PC-3 (cell line): ENCODE data around the gene DYNC1I1. TPM values are rescaled to one million over a fixed set of nuclear protein-coding genes. Genes with fewer than 3 reads are reported as not detected.

Experiments used
- ATAC-seq: fragments of 200-7000 bp; cut with Tn5 transposase; 2 replicates; pipeline ENCODE4 v1.9.1; 2020; ENCODE audit warnings: mild to moderate bottlenecking, moderate library complexity
- BruUV-seq: library from RNA; stranded (reverse); fragments of 400-500 nt; replicated peaks from 2 replicates; lab custom pipeline; 2021; lab: Mats Ljungman, UMichigan
- CTCF ChIA-PET: fragments of 300-600 bp; sonication (Branson Sonifier 250); formaldehyde crosslinking; loops from one replicate; lab custom pipeline; 2022; ENCODE audit warnings: antibody characterized with exemption; lab: Charles Lee
- POLR2A ChIA-PET: fragments of 300-600 bp; sonication (Branson Sonifier 250); formaldehyde crosslinking; loops from one replicate; lab custom pipeline; 2022; ENCODE audit warnings: antibody characterized with exemption; ENCODE audit not compliant: unreplicated experiment; lab: Charles Lee
- DNase-seq: peaks from one replicate; pipeline ENCODE4 v3.0.0-alpha.2; 2015
- H2AFZ ChIP-seq: fragments of 300-600 bp; sonication (generic); 2 replicates; pipeline ENCODE4 v1.6.0; 2016; ENCODE audit warnings: antibody characterized with exemption, low read length
- H3F3A ChIP-seq: fragments of 300-600 bp; sonication (generic); one replicate; pipeline ENCODE4 v1.6.0; 2017; ENCODE audit warnings: antibody characterized with exemption, low read length, control low read depth, mild to moderate bottlenecking; ENCODE audit not compliant: unreplicated experiment
- H3K27ac ChIP-seq: fragments of 300-600 bp; sonication (generic); 2 replicates; pipeline ENCODE4 v1.5.1; 2016; ENCODE audit warnings: mild to moderate bottlenecking, low read length
- H3K27me3 ChIP-seq: fragments of 300-600 bp; sonication (generic); 2 replicates; pipeline ENCODE4 v1.6.1; 2016; ENCODE audit warnings: low read length, mixed read lengths
- H3K36me3 ChIP-seq: fragments of 300-600 bp; sonication (generic); 2 replicates; pipeline ENCODE4 v1.6.1; 2016; ENCODE audit warnings: low read depth, mixed run types, low read length, mixed read lengths
- H3K4me1 ChIP-seq: fragments of 300-600 bp; sonication (generic); 2 replicates; pipeline ENCODE4 v1.5.1; 2016; ENCODE audit warnings: low read length; ENCODE audit not compliant: insufficient read depth
- H3K4me2 ChIP-seq: fragments of 300-600 bp; sonication (generic); 2 replicates; pipeline ENCODE4 v1.6.0; 2016; ENCODE audit warnings: low read length
- H3K4me3 ChIP-seq: fragments of 300-600 bp; sonication (generic); 2 replicates; pipeline ENCODE4 v1.5.1; 2016; ENCODE audit warnings: mild to moderate bottlenecking, low read length, mixed read lengths
- H3K79me2 ChIP-seq: fragments of 300-600 bp; sonication (generic); 2 replicates; pipeline ENCODE4 v1.6.1; 2017; ENCODE audit warnings: low read length, mixed read lengths
- H3K9ac ChIP-seq: fragments of 300-600 bp; sonication (generic); 2 replicates; pipeline ENCODE4 v1.6.0; 2016; ENCODE audit warnings: mild to moderate bottlenecking, low read length
- H3K9me2 ChIP-seq: fragments of 300-600 bp; sonication (generic); replicated peaks from 2 replicates; pipeline ENCODE4 v1.6.1; 2016; ENCODE audit warnings: mixed run types, low read length, mixed read lengths
- H3K9me3 ChIP-seq: fragments of 300-600 bp; sonication (generic); 2 replicates; pipeline ENCODE4 v1.6.1; 2016; ENCODE audit warnings: low read length, mixed read lengths
- H4K20me1 ChIP-seq: fragments of 300-600 bp; sonication (generic); 2 replicates; pipeline ENCODE4 v1.6.1; 2016; ENCODE audit warnings: low read length, mixed read lengths
- EZH2 ChIP-seq: fragments of 300-600 bp; sonication (generic); IDR thresholded peaks from one replicate; pipeline ENCODE4 v1.6.1; 2017; ENCODE audit warnings: antibody characterized with exemption, mild to moderate bottlenecking, low read length; ENCODE audit not compliant: unreplicated experiment
- EZH2phosphoT487 ChIP-seq: fragments of 300-600 bp; sonication (generic); IDR thresholded peaks from 2 replicates; pipeline ENCODE4 v1.6.1; 2018; ENCODE audit warnings: mild to moderate bottlenecking, antibody characterized with exemption, low read length, borderline replicate concordance
- intact Hi-C: fragments of 100-400 bp; cut with micrococcal nuclease; formaldehyde crosslinking; loops from 2 replicates; pipeline ENCODE4 v1.9.0; 2023
- total RNA-seq: library from RNA; depleted of rRNA; stranded (reverse); fragments of >200 nt; gene quantifications from 2 replicates; pipeline ENCODE4 v1.2.3, GENCODE V29; 2014
- TF ChIP-seq, protein P1 (sequence below): fragments of 300-600 bp; sonication (generic); conservative IDR thresholded peaks from 2 replicates; pipeline ENCODE4 v1.5.1; 2017; ENCODE audit warnings: antibody characterized with exemption, low read depth, mild to moderate bottlenecking, low read length

The DYNC1I1 gene
- total RNA-seq, 1 experiment from 2014 or later, result 2.4 TPM

DNA sequence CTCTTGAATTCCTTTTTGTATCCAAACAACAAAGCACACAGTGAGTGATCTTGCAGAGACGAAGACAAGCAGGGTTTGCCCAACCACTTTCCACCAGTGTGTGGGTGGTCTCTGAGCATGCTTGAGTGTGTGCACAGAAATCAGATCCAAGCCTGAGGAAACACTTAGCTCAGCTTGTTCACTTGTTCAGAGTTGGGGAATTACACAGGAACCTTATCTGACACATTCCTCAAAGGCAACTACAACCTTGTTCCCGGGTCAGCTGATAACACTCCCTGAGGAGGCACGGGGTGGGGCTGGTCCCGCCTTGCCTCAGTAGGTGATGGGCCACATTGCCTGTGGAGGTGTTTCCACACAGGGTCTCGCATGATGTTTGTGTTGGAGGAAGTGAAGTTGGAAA lies 216.9 kb downstream of the DYNC1I1 start:
- no peaks in the 10 kb centered on the region for H3F3A ChIP-seq
- TF ChIP-seq, protein P1, sequence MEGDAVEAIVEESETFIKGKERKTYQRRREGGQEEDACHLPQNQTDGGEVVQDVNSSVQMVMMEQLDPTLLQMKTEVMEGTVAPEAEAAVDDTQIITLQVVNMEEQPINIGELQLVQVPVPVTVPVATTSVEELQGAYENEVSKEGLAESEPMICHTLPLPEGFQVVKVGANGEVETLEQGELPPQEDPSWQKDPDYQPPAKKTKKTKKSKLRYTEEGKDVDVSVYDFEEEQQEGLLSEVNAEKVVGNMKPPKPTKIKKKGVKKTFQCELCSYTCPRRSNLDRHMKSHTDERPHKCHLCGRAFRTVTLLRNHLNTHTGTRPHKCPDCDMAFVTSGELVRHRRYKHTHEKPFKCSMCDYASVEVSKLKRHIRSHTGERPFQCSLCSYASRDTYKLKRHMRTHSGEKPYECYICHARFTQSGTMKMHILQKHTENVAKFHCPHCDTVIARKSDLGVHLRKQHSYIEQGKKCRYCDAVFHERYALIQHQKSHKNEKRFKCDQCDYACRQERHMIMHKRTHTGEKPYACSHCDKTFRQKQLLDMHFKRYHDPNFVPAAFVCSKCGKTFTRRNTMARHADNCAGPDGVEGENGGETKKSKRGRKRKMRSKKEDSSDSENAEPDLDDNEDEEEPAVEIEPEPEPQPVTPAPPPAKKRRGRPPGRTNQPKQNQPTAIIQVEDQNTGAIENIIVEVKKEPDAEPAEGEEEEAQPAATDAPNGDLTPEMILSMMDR, result no peak
- TF ChIP-seq EZH2 (no peak), EZH2phosphoT487 (no peak)
- no peaks in the 10 kb centered on the region for H3K9me3 ChIP-seq
- no peaks in the 10 kb centered on the region for H4K20me1 ChIP-seq
- ATAC-seq (no peak), DNase-seq (no peak)
- intact Hi-C loops, result no loop called here
- no TSS peak for BruUV-seq
- no peaks in the 10 kb centered on the region for H3K9me2 ChIP-seq
- no peak overlapping the region for H3K27ac ChIP-seq
- CTCF ChIA-PET, result no interaction called here
- no peaks in the 10 kb centered on the region for H3K4me1 ChIP-seq
- H3K27me3 ChIP-seq, result no peaks in the 10 kb centered on the region
- no peaks in the 10 kb centered on the region for H3K79me2 ChIP-seq
- POLR2A ChIA-PET, result no interaction called here
- no peak overlapping the region for H3K4me3 ChIP-seq
- H3K36me3 ChIP-seq, result no peaks in the 10 kb centered on the region
- H2AFZ ChIP-seq, result no peak overlapping the region
- no peak overlapping the region for H3K9ac ChIP-seq
- no peak overlapping the region for H3K4me2 ChIP-seq

DNA sequence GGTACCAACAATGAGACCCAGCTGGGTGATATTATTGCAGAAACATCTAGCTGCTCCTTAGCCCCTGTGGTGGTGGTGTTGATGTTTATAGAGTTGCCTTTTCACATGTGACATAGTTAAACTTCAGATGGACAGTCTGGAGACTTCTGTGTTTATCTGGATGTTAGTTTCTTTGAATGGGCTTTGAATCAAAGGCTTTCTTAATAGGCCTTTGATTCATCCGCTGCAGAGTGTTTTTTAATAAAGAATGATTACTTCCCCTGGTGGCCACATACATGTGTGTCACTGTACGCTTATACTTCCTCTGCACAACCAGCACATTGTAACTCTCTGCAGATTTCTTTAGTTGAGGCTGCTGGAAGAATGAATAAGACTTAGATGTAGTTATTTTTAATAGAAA lies 221.0 kb downstream of the DYNC1I1 start:
- Histone ChIP-seq H3K27me3 (no peaks in the 10 kb centered on the region), H3K9ac (no peak overlapping the region), H3K4me3 (no peak overlapping the region), H2AFZ (no peak overlapping the region), H3K4me2 (no peak overlapping the region), H3K36me3 (no peaks in the 10 kb centered on the region), H3K27ac (no peak overlapping the region), H3K9me2 (no peaks in the 10 kb centered on the region), H3F3A (no peaks in the 10 kb centered on the region), H3K79me2 (no peaks in the 10 kb centered on the region), H3K9me3 (no peaks in the 10 kb centered on the region), H3K4me1 (no peaks in the 10 kb centered on the region), H4K20me1 (no peaks in the 10 kb centered on the region)
- DNase-seq (peak; percentile 8), ATAC-seq (peak; percentile 77)
- CTCF ChIA-PET, result interaction anchor here (0.6 kb wide), 1 partner anchor 71 kb away, joined by 3 read pairs; no protein-coding TSS in a partner anchor
- intact Hi-C loops, result loop anchor here (1.0 to 2.0 kb wide), 2 partner anchors 73 to 77 kb away; no protein-coding TSS in a partner anchor
- POLR2A ChIA-PET, result no interaction called here
- TF ChIP-seq, protein P1, result peak; percentile 51
- TF ChIP-seq EZH2, result no peak
- no TSS peak for BruUV-seq

DNA sequence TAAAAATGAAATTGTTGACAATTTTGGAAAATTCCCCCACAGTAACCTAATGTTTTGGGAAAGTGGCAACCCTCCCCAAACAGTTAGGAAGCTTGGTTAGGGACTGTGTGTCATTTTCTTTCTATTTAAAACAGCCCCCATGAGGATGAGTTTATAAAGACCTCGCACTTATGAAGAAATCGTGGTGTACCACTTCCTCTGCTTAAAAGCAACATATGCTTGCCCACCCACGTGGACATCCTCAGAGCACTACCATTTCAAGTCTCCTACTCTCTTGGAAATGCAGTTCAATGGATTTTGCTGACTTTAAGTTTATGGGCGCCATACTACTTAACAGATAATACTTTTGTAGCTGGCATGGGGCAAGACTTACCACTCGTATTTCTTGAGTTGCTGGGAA lies 223.8 kb downstream of the DYNC1I1 start:
- Histone ChIP-seq H3K4me3 (no peak overlapping the region), H3F3A (no peaks in the 10 kb centered on the region), H2AFZ (no peak overlapping the region), H3K9ac (no peak overlapping the region), H3K4me1 (no peaks in the 10 kb centered on the region), H3K27me3 (no peaks in the 10 kb centered on the region), H3K4me2 (no peak overlapping the region), H3K36me3 (no peaks in the 10 kb centered on the region), H4K20me1 (no peaks in the 10 kb centered on the region), H3K9me2 (no peaks in the 10 kb centered on the region), H3K79me2 (no peaks in the 10 kb centered on the region), H3K27ac (no peak overlapping the region), H3K9me3 (no peaks in the 10 kb centered on the region)
- no peak for ATAC-seq
- TF ChIP-seq, protein P1, result no peak
- TF ChIP-seq EZH2, result no peak
- no peak for TF ChIP-seq EZH2phosphoT487
- no TSS peak for BruUV-seq
- DNase-seq, result no peak
- CTCF ChIA-PET, result no interaction called here
- intact Hi-C loops, result no loop called here
- POLR2A ChIA-PET, result no interaction called here
